PC-3 (cell line): Measurements from ENCODE around the gene MX1.

ENCODE experiments used
- CTCF ChIP-seq: fragments of 300-600 bp; sonication (generic); conservative IDR thresholded peaks from 2 replicates; pipeline ENCODE4 v1.5.1; 2017; ENCODE audit warnings: antibody characterized with exemption, low read depth, mild to moderate bottlenecking, low read length
- EZH2 ChIP-seq: fragments of 300-600 bp; sonication (generic); IDR thresholded peaks from one replicate; pipeline ENCODE4 v1.6.1; 2017; ENCODE audit warnings: antibody characterized with exemption, mild to moderate bottlenecking, low read length; ENCODE audit not compliant: unreplicated experiment

GRCh38 chr21:41483973-41484372 is 57.9 kb downstream of the MX1 start:
- TF ChIP-seq CTCF (no peak), EZH2 (no peak)
